GM21381 (cell line): ENCODE measurements around the gene C5.

ENCODE experiments used
- ATAC-seq: cut with Tn5 transposase; IDR thresholded peaks from one replicate; pipeline ENCODE4 v1.9.1; 2021; ENCODE audit warnings: mild to moderate bottlenecking, moderate library complexity; ENCODE audit not compliant: unreplicated experiment

C5 gene

DNA sequence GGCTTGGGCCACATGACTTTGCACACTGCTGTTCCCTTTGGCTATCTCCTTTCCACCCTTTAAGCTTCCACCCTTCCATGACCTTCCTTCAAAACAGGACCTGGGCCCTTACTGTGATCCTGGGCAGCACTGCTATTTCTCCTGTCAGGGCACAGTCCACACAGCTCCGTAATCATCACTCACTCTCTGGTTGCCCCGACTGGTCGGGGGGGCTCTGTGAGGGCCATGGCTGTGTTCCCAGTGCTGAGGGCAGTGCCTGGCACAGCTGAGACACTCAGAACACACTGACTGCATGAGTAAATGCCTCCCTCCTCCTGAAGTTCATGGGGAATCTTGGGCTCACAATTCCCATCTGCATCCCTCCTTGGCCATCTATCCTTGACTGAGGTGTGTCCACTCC lies 135.7 kb downstream of the C5 start:
- ATAC-seq = no peak

DNA sequence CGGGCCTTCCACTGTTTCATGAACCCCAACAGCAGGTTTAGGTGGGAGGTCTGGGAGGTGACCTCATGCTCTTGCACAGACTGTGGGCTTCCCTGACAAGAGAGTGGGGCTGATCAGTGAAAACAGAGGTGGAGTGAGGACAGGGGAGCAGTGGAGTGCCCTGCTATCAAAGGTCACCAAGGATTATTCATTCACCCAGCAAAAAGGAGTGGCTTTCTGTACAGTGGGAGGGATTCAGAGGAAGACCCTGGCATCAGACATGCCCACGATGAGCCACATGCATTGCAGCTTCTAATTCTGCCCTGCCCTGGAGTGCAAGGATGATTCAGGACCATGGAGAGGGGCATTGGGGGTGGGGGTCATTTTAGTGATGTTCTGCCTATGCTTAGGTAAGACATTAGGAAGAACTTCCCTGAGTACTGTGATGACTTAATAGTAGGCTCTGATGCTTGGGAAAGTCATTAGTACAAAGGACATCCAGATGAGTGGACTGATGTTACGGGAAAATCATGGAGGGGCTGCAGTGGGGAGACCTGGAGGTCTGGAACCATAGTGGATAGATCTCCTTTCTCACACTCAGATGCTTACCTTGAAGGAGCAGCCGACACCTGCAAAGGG lies 136.3 kb downstream of the C5 start:
- no peak for ATAC-seq

DNA sequence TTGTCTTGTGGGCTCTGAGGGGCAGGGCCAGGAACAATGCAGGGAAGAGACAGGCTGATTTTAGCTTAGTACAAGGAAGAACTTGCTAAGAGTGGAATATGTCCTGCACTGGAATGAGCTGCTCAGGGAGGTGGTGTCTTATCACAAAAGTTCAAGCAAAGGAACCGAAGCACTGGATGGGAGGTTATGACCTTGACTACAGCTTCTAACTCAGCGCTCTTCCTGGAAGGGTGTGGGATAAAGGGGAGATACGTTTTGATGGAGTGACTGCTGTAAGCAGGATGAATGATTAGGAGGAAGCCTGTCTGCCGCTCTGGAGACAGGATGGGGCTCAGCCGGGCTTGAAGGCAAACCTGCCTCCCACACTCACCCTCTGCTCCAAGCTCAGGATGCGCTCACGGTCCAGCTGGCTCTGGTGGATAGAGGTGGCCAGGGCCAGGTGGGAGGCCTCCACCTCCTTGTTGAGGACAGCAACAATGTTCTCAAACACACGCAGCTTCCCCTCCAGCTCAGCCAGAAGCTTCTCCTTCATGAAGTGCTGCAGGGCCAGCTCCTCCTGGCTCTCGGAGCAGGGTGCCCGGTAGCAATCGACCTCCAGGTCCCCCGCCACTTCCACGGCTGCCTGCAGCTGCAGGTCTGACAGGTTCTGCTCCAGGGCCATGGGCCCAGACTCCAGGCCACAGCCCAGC lies 137.0 kb downstream of the C5 start:
- ATAC-seq = no peak

DNA sequence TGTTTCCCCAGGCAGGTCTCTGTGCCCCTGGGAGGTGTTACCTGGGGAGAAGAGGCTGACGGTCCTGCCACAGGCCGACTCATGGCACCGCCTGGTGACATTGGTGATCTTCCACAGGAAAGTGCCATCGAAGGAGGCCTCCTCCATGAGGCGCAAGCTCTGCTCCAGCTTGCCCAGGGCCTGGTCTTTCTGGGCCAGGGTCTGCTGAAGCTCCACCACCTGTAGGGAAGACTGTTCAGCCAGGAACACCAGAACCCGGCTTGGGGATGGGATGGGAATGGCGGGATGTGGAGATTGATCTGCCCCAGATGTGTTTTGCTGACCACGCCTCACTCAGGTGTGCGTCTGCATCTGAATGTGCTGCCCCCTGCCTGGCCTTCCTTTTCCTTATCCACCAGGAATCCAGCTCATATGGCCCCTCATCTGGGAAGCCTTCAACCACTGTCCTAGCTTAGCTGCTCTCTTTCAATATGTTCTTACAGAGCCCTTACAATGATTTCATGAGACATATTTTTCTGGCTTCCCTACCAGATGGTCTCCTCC lies 138.7 kb downstream of the C5 start:
- ATAC-seq = no peak

DNA sequence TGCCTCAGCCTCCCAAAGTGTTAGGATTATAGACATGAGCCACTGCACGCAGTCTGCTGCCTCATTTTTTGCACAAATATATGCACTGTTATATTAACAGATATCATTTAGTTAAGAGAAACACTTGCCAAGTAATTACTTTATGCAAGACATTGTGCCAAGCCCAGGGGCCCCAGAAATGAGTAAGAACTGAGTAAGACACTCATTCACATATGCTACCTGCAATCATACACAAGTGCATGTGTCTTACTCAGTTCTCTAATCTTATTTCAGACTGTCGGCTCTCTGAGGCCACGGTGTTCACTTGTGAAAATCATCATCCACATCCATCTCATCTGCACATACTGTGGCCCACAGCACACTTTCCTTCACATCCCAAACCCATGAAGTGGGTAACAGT lies 139.4 kb downstream of the C5 start:
- no peak for ATAC-seq

DNA sequence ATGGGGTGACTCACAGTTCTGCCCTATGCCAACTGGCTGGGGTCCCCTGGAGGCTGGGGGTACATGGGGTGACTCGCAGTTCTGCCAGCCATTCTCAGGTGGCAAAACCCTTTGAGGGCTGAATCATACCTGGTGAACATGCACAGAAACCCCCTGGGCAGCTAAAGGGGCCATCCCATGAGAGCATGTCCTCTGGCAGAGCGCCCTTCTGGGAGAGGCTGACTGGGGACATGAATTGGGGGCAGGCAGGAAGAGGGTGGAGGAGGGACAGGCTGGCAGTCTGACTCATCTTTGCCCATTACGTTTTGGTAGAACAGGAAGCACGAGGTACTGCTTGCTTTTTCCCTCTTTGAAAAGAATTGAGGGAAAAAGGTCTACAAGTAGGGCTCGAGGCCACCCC lies 140.2 kb downstream of the C5 start:
- ATAC-seq = no peak

DNA sequence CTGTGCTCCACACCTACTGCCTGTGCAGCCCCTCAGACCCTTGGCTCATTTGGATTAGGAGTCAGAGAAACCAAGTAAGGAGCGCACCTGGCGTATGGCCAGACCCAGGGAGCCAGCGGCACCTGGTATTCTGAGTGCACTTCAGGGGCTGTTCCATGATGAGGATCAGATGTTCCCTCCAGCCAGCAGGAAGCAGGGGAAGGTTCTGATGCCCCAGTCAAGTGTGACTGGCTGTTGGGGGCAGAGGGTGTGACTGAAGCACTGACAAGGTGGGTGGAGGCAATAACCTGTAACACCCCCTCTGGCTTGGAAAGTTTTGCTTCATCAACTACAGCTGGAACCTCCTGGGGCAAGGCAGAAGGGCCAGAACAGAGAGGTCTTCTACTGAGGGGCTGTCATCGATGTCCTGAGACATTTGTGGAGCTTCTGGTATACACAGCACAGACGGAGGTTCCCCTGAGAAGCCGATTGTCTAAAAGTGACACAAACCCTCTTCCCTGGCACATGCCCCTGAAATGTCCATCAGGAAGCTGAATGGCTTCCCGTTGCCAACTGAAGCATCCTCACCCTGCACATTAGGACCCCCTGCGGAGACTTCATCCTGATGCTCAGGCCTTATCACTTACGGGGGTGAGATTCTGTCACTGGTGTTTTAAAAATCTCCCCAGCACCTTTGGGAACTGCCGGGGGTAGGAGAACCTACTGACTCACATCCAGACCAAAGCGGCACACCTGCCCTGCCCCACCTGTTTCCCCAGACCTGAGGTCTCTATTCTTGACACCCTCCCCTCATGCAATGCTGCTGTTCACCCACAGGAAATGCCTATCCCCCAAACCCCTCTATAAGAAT lies 144.5 kb downstream of the C5 start:
- ATAC-seq = no peak

DNA sequence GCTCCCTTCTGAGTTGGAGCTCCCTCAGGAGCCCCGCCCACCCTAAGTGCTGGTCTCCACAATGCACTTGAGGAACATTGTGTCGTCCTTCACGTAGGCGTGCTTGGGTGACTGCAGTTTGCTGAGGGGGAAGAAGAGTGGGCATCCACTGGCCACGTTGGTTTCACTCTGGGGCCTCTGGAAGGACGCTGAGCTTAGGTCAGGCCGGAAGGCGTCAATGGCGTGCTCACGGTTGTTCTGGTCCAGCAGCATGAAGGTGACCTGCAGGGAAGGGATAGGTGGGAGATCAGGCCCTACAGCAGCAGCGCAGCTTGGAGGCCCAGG lies 145.1 kb downstream of the C5 start:
- no peak for ATAC-seq

DNA sequence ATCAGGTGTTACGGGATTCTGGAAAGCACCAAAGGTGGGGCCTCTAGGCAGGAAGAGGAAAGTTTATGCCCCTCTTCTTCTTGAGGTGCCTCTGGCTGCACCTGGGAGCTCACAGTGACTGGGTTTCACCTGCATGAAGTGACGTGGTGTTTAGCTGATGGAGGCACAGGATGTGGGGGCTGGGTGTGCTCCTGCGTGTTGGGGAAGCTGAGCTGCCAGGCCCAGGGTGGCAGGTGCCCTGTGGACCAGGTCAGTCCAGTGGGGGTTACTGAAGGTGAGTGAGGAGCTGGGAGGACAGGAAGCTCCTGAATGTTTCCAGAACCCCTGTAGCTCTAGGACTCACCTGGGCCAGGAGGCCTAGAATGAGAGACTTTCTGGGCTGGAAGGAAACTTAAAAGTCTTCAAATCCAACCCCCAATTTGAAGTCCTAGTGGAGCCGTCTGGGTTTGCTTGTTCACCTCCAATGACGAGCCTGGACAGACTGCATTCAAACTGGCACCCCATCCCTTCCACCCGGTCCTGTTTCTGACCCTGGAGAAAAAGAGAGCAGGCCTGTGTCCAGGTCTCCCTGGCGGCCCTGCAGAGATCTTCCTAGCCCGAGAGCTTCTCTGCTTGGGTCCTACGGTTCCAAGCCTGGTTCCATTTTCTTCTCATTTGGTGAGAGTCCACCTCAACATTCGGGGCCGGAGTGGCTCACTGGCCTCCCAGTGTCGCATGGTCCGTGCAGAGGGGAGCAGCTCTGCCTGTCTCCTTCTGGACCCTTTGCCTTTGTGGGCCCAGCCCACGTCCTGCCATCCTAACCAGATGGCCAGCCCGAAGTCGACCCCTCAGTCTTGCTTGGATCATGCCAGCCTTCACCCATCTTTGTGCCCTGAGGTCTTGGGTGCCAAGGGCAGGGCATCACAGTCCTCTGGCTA lies 145.8 kb downstream of the C5 start:
- no peak for ATAC-seq

DNA sequence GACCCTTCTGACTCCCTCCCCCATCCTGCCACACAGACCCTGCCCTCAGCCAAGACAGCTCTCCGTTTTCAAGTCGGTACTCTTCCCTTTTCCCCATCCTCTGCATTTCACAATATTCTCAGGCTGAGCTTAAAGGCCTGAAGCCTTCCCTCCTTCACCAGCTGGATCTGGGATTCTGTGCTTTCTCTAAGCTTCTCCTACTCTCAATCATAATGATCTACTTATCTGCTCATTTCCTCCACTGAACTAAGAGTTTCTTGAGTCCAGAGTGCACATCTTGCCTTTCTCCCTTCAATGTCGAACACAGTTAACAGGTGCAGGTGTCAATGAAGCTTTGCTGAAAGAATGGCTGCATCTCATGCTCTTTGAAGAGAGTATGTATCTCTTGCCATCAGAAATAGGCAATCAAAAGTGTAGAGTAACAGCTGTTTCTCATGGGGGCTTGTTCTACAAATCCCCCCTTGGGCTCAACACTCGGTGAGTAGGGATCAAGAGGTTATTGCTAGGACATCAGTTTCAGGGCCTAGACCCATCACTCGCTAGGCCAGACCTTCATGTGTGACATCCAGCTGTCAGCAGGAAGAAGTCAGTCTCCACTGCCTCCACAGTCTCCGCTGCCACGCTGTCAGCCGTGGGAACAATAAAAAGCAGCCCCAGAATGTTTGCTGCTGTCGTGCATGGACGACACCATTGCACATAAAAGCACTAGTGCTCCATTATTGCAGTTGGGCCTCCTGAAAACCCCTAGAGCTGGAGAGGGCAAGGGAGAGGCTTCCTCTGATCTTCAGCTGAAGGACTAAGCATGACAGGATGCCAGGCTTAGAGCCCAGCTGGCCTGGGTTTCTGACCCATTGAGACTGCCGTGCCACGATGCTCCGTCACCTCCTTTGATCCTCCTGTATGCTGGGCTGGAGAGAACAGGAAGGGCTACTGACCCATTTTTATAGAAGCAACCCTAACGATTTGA lies 147.2 kb downstream of the C5 start:
- ATAC-seq = no peak
